GM23248 (cell line): ENCODE results near the gene BBS1. TPM values are rescaled to one million over a fixed set of nuclear protein-coding genes. Genes with fewer than 3 reads are reported as not detected.

ENCODE experiments used
- DNase-seq: peaks from one replicate; pipeline ENCODE4 v3.0.0-alpha.2; 2015
- H2AFZ ChIP-seq: fragments of 200-600 bp; sonication (generic); 2 replicates; pipeline ENCODE4 v1.6.1; 2016; ENCODE audit warnings: antibody characterized with exemption
- H3F3A ChIP-seq: fragments of 200-600 bp; sonication (generic); 2 replicates; pipeline ENCODE4 v1.6.1; 2016; ENCODE audit warnings: mild to moderate bottlenecking, antibody characterized with exemption, mixed run types; ENCODE audit not compliant: insufficient read depth
- H3K27ac ChIP-seq: fragments of 200-600 bp; sonication (generic); 2 replicates; pipeline ENCODE4 v1.5.1; 2016; ENCODE audit warnings: mild to moderate bottlenecking
- H3K27me3 ChIP-seq: fragments of 200-600 bp; sonication (generic); replicated peaks from 2 replicates; pipeline ENCODE4 v1.6.1; 2016; ENCODE audit warnings: mild to moderate bottlenecking; ENCODE audit not compliant: insufficient read depth
- H3K36me3 ChIP-seq: fragments of 200-600 bp; sonication (generic); 2 replicates; pipeline ENCODE4 v1.6.1; 2016; ENCODE audit warnings: low read depth, mild to moderate bottlenecking
- H3K4me1 ChIP-seq: fragments of 200-600 bp; sonication (generic); 2 replicates; pipeline ENCODE4 v1.6.1; 2016; ENCODE audit warnings: mild to moderate bottlenecking; ENCODE audit not compliant: insufficient read depth
- H3K4me2 ChIP-seq: fragments of 200-600 bp; sonication (generic); one replicate; pipeline ENCODE4 v1.6.1; 2016; ENCODE audit warnings: mild to moderate bottlenecking; ENCODE audit not compliant: unreplicated experiment
- H3K4me3 ChIP-seq: fragments of 200-600 bp; sonication (generic); 2 replicates; pipeline ENCODE4 v1.5.1; 2016; ENCODE audit warnings: mild to moderate bottlenecking
- H3K79me2 ChIP-seq: fragments of 200-600 bp; sonication (generic); 2 replicates; pipeline ENCODE4 v1.6.1; 2016; ENCODE audit warnings: mild to moderate bottlenecking; ENCODE audit not compliant: insufficient read depth
- H3K9ac ChIP-seq: fragments of 200-600 bp; sonication (generic); 2 replicates; pipeline ENCODE4 v1.6.1; 2016; ENCODE audit warnings: mild to moderate bottlenecking
- H3K9me2 ChIP-seq: fragments of 200-600 bp; sonication (generic); 2 replicates; pipeline ENCODE4 v1.6.1; 2016; ENCODE audit warnings: mixed run types, mild to moderate bottlenecking, moderate library complexity; ENCODE audit not compliant: insufficient read depth
- H3K9me3 ChIP-seq: fragments of 200-600 bp; sonication (generic); one replicate; pipeline ENCODE4 v1.6.1; 2017; ENCODE audit warnings: low read depth
- H4K20me1 ChIP-seq: fragments of 200-600 bp; sonication (generic); 2 replicates; pipeline ENCODE4 v1.6.0; 2016; ENCODE audit not compliant: insufficient read depth
- EZH2 ChIP-seq: fragments of 200-600 bp; sonication (generic); IDR thresholded peaks from 2 replicates; pipeline ENCODE4 v1.6.1; 2018; ENCODE audit warnings: antibody characterized with exemption, mild to moderate bottlenecking; ENCODE audit not compliant: insufficient read depth, poor library complexity, severe bottlenecking
- EZH2phosphoT487 ChIP-seq: fragments of 200-600 bp; sonication (generic); IDR thresholded peaks from 2 replicates; pipeline ENCODE4 v1.6.1; 2018; ENCODE audit warnings: antibody characterized with exemption, moderate library complexity, mild to moderate bottlenecking, low read depth; ENCODE audit not compliant: insufficient read depth
- WGBS, 2 experiments: methylation state at CpG; one replicate each; pipeline ENCODE4 v1.1.6; 2015 to 2017; ENCODE audit warnings: low lambda C conversion rate in 2 of 2, low coverage in 1 of 2; ENCODE audit errors: missing lambda C conversion rate in 2 of 2; 5-methylcytosine and 5-hydroxymethylcytosine counted together
- in situ Hi-C: fragments of 300-500 bp; cut with MboI; formaldehyde crosslinking; loops from 2 replicates; pipeline ENCODE4 v1.15.0; 2020
- polyA plus RNA-seq: library from polyadenylated mRNA; unstranded; fragments of >200 nt; fragmentation: Nextera tagmentation; extraction: Ambion mirVana; gene quantifications from 2 replicates; pipeline ENCODE4 v1.2.1, GENCODE V29; 2016
- total RNA-seq: library from RNA; depleted of rRNA; stranded (reverse); fragments of >200 nt; shearing (Covaris generic); gene quantifications from 2 replicates; pipeline ENCODE4 v1.2.3, GENCODE V29; 2014

Gene BBS1
- total and polyA plus RNA-seq, 2 experiments from 2014 or later = 20.2 to 39.1 TPM

- no peak for DNase-seq
- Histone ChIP-seq H3K9ac (no peak overlapping the region), H3K9me2 (no peaks in the 10 kb centered on the region), H3K4me1 (no peaks in the 10 kb centered on the region), H3K27ac (no peak overlapping the region), H3K4me3 (no peak overlapping the region), H3K9me3 (no peaks in the 10 kb centered on the region), H3K27me3 (peaks cover 9% of the 10 kb centered on the region), H3K79me2 (no peaks in the 10 kb centered on the region), H3F3A (no peaks in the 10 kb centered on the region), H2AFZ (no peak overlapping the region), H3K4me2 (no peak overlapping the region), H3K36me3 (no peaks in the 10 kb centered on the region), H4K20me1 (no peaks in the 10 kb centered on the region)
- TF ChIP-seq EZH2phosphoT487 (no peak), EZH2 (no peak)
- 60 to 63% methylated on average over 24 to 27 of the region's 27 CpGs for WGBS, 2 experiments
- in situ Hi-C loops = no loop called here
Measured at GRCh38 chr11:66559866-66560676, 49.6 kb downstream of the BBS1 start.

- Histone ChIP-seq H3K9me2 (no peaks in the 10 kb centered on the region), H4K20me1 (no peaks in the 10 kb centered on the region), H3K36me3 (no peaks in the 10 kb centered on the region), H3K9ac (no peak overlapping the region), H3K4me1 (no peaks in the 10 kb centered on the region), H2AFZ (no peak overlapping the region), H3K4me2 (no peak overlapping the region), H3K27ac (no peak overlapping the region), H3F3A (no peaks in the 10 kb centered on the region), H3K4me3 (no peak overlapping the region), H3K27me3 (peaks cover 9% of the 10 kb centered on the region), H3K79me2 (no peaks in the 10 kb centered on the region), H3K9me3 (no peaks in the 10 kb centered on the region)
- TF ChIP-seq EZH2phosphoT487 = no peak
- TF ChIP-seq EZH2 = no peak
- no peak for DNase-seq
- 84 to 85% methylated on average over 14 of the region's 14 CpGs for WGBS, 2 experiments
- in situ Hi-C loops = no loop called here
Measured at GRCh38 chr11:66561178-66561974, 50.9 kb downstream of the BBS1 start.

GRCh38 chr11:66561975-66562248 lies 51.5 kb downstream of the BBS1 start:
- WGBS, 2 experiments = 90 to 97% methylated on average over 8 to 9 of the region's 9 CpGs
- Histone ChIP-seq H3K9me3 (no peaks in the 10 kb centered on the region), H3K4me2 (no peak overlapping the region), H3K36me3 (no peaks in the 10 kb centered on the region), H2AFZ (no peak overlapping the region), H3K4me3 (no peak overlapping the region), H3K27ac (no peak overlapping the region), H3F3A (no peaks in the 10 kb centered on the region), H3K79me2 (no peaks in the 10 kb centered on the region), H4K20me1 (no peaks in the 10 kb centered on the region), H3K9ac (no peak overlapping the region), H3K9me2 (no peaks in the 10 kb centered on the region), H3K4me1 (no peaks in the 10 kb centered on the region), H3K27me3 (peaks cover 9% of the 10 kb centered on the region)
- in situ Hi-C loops = no loop called here
- DNase-seq = no peak
- TF ChIP-seq EZH2 (no peak), EZH2phosphoT487 (no peak)

GRCh38 chr11:66562275-66562674 lies 51.8 kb downstream of the BBS1 start:
- Histone ChIP-seq H3K9me3 (no peaks in the 10 kb centered on the region), H3K27me3 (peaks cover 9% of the 10 kb centered on the region), H3F3A (no peaks in the 10 kb centered on the region), H3K4me2 (no peak overlapping the region), H4K20me1 (no peaks in the 10 kb centered on the region), H3K9ac (no peak overlapping the region), H3K36me3 (no peaks in the 10 kb centered on the region), H3K4me3 (no peak overlapping the region), H3K9me2 (no peaks in the 10 kb centered on the region), H2AFZ (no peak overlapping the region), H3K4me1 (no peaks in the 10 kb centered on the region), H3K27ac (no peak overlapping the region), H3K79me2 (no peaks in the 10 kb centered on the region)
- WGBS, 2 experiments = 42 to 69% methylated on average over 2 of the region's 2 CpGs
- no peak for DNase-seq
- TF ChIP-seq EZH2 (no peak), EZH2phosphoT487 (no peak)
- in situ Hi-C loops = no loop called here
